CD4-positive, alpha-beta T cell treated with Interleukin-2 at 100 ng/mL for 4 hours (primary cell): Measurements from ENCODE around the gene CLDN4.

Experiments
- DNase-seq: peaks from one replicate; pipeline ENCODE4 v3.0.0-alpha.2; 2020; ENCODE audit warnings: low spot score

CLDN4 gene

DNA sequence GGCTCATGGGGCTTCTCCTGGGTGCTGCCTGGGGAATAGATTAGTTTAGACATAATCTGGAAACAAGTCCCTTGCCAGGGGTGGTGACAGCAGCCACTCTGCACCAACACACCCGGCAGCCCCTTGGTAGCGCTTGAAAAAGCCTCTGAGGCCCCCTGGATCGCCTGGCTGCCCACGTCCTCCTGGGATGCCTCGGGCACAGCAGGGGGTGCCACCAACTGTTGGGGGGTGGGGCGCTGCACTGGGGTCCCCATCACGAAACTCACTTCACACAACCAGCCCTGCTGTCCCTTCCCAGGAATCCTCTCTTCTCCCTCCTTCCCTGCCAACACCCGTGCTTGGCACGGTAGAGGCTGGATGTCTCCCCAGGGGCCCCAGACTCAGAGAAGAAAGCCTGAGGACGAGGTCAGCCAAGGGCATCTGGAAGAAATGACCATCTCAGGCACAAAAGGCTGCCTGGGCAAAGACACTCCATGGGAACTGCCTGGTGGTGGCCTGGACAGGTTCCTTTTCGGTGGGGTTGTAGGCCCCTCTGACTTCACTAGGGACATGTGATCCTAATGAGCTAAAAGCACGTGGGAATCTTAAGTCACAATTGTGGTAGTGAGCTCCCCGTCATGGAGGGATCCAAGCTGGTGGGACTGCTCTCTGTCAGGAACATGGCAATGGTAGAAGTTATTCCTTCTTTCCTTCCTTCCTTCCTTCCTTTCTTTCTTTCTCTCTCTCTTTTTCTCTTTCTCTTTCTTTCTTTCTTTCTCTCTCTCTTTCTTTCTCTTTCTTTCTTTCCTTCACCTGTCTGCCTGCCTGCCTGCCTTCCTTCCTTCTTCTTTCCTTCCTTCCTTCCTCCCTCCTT is 41.5 kb downstream of the CLDN4 start:
- DNase-seq, result no peak

DNA sequence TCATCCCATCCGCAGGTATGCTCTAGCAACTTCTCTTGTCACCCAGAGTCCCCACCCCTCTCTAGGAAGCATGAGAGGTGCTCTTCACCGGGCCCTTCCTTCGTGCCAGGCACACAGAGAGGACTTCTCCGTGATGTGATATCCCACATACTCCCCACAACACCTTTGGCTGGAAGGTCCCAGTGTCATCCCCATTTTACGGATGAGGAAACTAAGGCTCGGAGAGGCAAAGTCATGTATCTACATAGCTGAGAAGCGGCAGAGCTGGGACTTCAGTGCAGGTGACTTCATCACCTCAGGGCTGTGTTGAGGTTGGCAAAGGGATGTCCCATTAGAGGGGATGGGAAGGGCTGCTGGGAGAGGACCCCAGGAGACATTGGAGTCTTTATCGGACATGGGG is 45.6 kb downstream of the CLDN4 start:
- no peak for DNase-seq

GRCh38 chr7:73876973-73877372 is 46.2 kb downstream of the CLDN4 start:
- DNase-seq, result no peak

DNA sequence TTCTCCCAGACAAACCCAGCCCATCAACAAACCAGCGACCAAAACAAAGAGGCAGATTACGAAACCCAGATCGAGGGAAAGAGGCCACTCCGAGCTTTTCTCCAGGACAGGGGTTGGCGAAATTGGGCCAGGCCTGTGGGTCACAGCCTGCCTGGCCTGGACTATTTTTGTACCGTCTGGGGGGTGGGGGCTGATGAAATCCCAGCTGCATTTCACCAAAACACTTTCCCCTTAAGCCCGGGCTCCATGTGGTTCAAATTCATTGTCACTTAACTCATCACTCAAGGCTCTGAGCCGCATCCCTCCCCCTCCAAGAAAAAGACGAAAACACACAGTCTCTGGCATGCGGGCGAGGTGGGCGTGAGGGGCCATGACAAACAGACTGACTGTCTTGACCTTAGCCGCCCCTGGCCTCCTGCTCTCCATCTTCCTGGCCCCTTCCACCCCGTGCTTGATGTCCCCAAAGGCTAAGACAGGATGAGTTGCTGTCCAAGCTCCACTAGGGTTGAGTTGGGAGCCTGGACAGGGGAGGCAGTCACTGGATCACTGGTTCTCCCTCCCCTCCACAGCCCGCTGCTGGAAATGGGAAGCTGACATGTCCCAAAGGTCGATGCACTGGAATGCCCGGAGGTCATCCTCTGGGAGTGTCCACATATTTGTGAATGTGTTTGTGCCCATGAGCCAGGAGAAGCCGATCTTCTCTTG is 49.3 kb downstream of the CLDN4 start:
- no peak for DNase-seq

GRCh38 chr7:73880755-73881328 is 50.0 kb downstream of the CLDN4 start:
- no peak for DNase-seq

DNA sequence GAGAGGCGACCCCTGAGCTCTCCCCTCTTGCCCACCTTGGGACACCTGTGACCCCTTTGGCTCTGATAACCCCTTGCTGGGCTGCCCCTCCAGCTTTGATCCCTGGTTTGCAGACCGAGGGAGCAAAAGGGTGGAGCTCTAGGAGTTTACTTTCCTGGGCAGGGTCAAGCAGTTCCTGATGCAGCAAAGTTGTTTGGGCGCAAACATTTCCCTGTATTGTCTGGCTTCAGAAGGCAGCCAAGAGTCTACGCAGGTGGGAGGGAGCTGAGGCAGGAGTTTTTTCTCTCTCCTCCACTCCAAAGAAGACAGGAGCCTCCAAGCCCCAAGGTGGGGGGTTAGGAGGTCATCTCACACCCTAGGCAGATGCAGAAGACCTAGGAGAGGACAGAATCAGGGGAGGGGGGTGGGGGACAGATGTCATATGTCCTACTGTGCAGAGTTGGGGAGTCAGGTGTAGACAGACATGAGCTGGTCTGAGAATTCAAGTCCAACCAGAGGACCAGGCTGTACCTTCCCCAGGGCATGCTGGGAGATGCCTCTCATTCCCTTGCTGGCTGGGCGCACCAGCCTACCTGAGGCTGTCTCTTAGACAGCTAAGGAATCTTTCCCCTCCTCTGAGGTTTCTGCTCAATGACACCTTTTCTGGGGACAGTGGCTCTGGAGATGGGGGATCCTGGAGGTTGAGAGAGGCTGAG is 50.7 kb downstream of the CLDN4 start:
- no peak for DNase-seq

GRCh38 chr7:73882047-73882402 is 51.2 kb downstream of the CLDN4 start:
- DNase-seq, result no peak
